Measurements from ENCODE around the gene CGB8. TPM values are rescaled to one million over a fixed set of nuclear protein-coding genes. Genes with fewer than 3 reads are reported as not detected.
A peak's percentile ranks its signal among the peaks of the same experiment; 100 is the strongest.
"Not testable (repeated sequence)": the region's sequence is repeated elsewhere in the genome, so short reads cannot be mapped to it uniquely, and the experiment has no call there.

The CGB8 gene
- total RNA-seq: not detected

DNA sequence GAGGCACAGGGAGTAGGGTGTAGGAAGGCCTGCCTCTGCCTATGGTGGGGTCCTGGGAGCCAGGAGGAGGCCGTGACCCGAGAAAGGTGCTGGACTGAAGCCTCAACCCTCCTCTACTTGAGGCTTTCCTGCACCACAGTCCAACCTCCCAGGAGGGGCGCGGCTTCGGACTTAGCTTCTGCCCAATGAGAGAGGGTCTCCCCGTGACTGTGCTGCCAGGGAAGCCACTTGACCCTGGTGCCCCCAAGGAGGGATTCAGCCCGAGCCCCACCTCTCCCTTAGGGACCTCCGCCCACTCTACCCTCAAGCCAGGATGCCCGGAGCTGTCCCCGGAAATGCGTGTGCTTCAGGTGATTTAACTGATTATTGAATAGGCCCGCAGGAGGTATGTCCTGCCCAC, at the start of gene CGB8:
Gene CGB8 (minus strand): TSS at position 101 of the 400 bp plus-strand sequence. CDS start 372 bp downstream, outside the sequence.
- not testable (repeated sequence) for H3K36me3 Mint-ChIP-seq; H3K4me3 Mint-ChIP-seq; ATAC-seq; H3K27me3 Mint-ChIP-seq; H3K27ac Mint-ChIP-seq; H3K4me1 Mint-ChIP-seq (ENCODE audit: low read depth in 2 of 2); H3K9me3 Mint-ChIP-seq; DNase-seq (ENCODE audit: low spot score)

GRCh38 chr19:49097453-49098288, 48.8 kb upstream of the CGB8 start:
- H3K36me3 Mint-ChIP-seq: peaks cover 19% of the 10 kb centered on the region

GRCh38 chr19:49094505-49095482, 45.9 kb upstream of the CGB8 start:
- H3K9me3 Mint-ChIP-seq: no peaks in the 10 kb centered on the region
- H3K27me3 Mint-ChIP-seq: no peaks in the 10 kb centered on the region
- H3K4me3 Mint-ChIP-seq: no peak overlapping the region
- ATAC-seq (no peak), DNase-seq (ENCODE audit: low spot score) (no peak)
- H3K4me1 Mint-ChIP-seq (ENCODE audit: low read depth in 2 of 2): peaks cover 18 to 31% of the 10 kb centered on the region in 2 donors
- peaks cover 21% of the 10 kb centered on the region for H3K36me3 Mint-ChIP-seq
- H3K27ac Mint-ChIP-seq: no peak overlapping the region

More at GRCh38 chr19:49097453-49098288, 48.8 kb upstream of the CGB8 start:
- Mint-ChIP-seq H3K4me3 (no peak overlapping the region), H3K27ac (no peak overlapping the region), H3K27me3 (no peaks in the 10 kb centered on the region), H3K4me1 (ENCODE audit: low read depth in 2 of 2) (peaks cover 0 to 18% of the 10 kb centered on the region in 2 donors), H3K9me3 (no peaks in the 10 kb centered on the region)
- ATAC-seq (peak; percentile 79 to 83), DNase-seq (ENCODE audit: low spot score) (peak; percentile 74)

DNA sequence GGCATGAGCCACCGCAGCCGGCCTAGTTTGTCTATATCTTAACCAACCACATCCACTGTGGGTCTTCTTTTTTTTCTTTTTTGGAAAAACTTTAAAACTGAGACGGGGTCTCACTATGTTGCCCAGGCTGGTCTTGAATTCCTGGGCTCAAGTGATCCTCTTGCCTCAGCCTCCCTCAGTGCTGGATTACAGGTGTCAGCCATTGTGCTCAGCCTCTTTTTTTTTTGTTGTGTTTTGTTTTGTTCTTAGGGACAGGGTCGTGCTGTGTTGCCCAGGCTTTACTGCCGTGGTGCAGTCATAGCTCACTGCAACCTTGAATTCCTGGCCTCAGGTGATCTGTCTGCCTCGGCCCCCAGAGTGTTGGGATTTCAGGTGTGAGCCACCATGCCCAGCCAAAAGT, 43.8 kb upstream of the CGB8 start:
- H3K27me3 Mint-ChIP-seq: no peaks in the 10 kb centered on the region
- no peak overlapping the region for H3K27ac Mint-ChIP-seq
- ATAC-seq: no peak
- no peak overlapping the region for H3K4me3 Mint-ChIP-seq
- no peak for DNase-seq (ENCODE audit: low spot score)
- H3K4me1 Mint-ChIP-seq (ENCODE audit: low read depth in 2 of 2): peaks cover 19 to 23% of the 10 kb centered on the region in 2 donors
- H3K36me3 Mint-ChIP-seq: peaks cover 14% of the 10 kb centered on the region
- H3K9me3 Mint-ChIP-seq: no peaks in the 10 kb centered on the region

DNA sequence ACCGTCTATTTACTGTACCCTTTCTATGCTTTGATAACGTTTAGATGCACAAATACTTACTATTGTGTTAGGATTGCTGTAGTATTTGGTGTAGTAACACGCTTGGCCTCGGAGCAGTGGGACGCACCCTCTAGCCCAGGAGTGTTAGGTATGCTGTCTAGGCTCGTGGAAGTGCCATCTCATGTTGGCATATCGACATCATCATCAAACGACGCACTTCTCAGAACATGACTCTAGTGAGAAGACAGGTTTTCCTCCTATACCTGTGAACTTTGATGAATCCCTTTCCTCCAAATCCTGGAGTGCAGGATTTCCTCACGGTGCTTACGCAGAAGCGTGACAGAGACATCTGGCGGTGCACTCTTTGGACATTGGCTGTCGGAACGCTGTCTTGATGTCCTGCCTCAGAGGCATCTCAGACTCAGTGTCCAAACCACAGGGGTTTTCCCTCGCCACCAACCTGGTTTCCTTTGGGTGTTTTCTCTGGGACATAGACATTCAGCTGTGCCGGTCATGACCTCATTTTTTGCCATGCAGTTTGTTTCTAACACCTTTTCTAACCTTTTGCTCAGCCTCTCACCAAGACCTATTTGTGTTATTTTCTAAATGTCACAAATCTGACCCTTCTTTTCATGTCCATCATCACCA, 42.6 kb upstream of the CGB8 start:
- ATAC-seq: peak in 1 of 2 donors; percentile 56
- DNase-seq (ENCODE audit: low spot score): no peak
- no peaks in the 10 kb centered on the region for H3K27me3 Mint-ChIP-seq

DNA sequence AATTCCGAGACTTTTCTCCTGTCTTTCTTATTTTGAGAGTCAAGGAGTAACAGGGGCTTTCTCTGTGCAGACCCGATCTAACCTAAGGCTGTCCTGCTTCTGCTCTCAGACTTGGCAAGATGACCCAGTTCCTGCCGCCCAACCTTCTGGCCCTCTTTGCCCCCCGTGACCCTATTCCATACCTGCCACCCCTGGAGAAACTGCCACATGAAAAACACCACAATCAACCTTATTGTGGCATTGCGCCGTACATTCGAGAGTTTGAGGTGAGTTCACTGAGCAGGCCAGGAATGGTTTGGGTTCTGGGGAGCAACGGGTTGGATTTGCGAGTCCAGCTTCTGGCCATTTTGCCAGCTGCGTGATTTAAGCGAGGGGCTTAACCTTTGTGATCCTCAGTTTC, 37.4 kb upstream of the CGB8 start:
- Mint-ChIP-seq H3K36me3 (peaks cover 18% of the 10 kb centered on the region), H3K4me1 (ENCODE audit: low read depth in 2 of 2) (peaks cover 35 to 38% of the 10 kb centered on the region in 2 donors), H3K27ac (peak overlapping the region; percentile 88 to 97), H3K9me3 (no peaks in the 10 kb centered on the region), H3K4me3 (peak overlapping the region; percentile 100), H3K27me3 (no peaks in the 10 kb centered on the region)
- ATAC-seq (no peak), DNase-seq (ENCODE audit: low spot score) (no peak)

More for the DNA sequence above, 42.6 kb upstream of the CGB8 start:
- Mint-ChIP-seq H3K36me3 (peaks cover 21% of the 10 kb centered on the region), H3K4me1 (ENCODE audit: low read depth in 2 of 2) (peaks cover 28 to 30% of the 10 kb centered on the region in 2 donors), H3K9me3 (no peaks in the 10 kb centered on the region), H3K27ac (no peak overlapping the region), H3K4me3 (peak overlapping the region; percentile 1)

- no peak for ATAC-seq
- Mint-ChIP-seq H3K27me3 (no peaks in the 10 kb centered on the region), H3K9me3 (no peaks in the 10 kb centered on the region), H3K4me3 (peak overlapping the region; percentile 100), H3K27ac (peak overlapping the region; percentile 88 to 97), H3K36me3 (peaks cover 17% of the 10 kb centered on the region), H3K4me1 (ENCODE audit: low read depth in 2 of 2) (peaks cover 32 to 33% of the 10 kb centered on the region in 2 donors)
- DNase-seq (ENCODE audit: low spot score): no peak
Measured at GRCh38 chr19:49085868-49086232, 36.9 kb upstream of the CGB8 start.

- H3K36me3 Mint-ChIP-seq: peaks cover 17% of the 10 kb centered on the region
- H3K4me1 Mint-ChIP-seq (ENCODE audit: low read depth in 2 of 2): peaks cover 27% of the 10 kb centered on the region in 2 donors
- H3K27ac Mint-ChIP-seq: peak within 1 kb of the TSS; percentile 88 to 97
- H3K9me3 Mint-ChIP-seq: no peaks in the 10 kb centered on the region
- H3K27me3 Mint-ChIP-seq: no peaks in the 10 kb centered on the region
- ATAC-seq (peak; percentile 97 to 98), DNase-seq (ENCODE audit: low spot score) (peak; percentile 100)
- peak within 1 kb of the TSS; percentile 100 for H3K4me3 Mint-ChIP-seq
Measured at GRCh38 chr19:49085020-49085867, 36.3 kb upstream of the CGB8 start, which contains the start of gene SNRNP70. Gene SNRNP70 (plus strand): TSS chr19:49085451. CDS start chr19:49086415, 964 bp downstream.

DNA sequence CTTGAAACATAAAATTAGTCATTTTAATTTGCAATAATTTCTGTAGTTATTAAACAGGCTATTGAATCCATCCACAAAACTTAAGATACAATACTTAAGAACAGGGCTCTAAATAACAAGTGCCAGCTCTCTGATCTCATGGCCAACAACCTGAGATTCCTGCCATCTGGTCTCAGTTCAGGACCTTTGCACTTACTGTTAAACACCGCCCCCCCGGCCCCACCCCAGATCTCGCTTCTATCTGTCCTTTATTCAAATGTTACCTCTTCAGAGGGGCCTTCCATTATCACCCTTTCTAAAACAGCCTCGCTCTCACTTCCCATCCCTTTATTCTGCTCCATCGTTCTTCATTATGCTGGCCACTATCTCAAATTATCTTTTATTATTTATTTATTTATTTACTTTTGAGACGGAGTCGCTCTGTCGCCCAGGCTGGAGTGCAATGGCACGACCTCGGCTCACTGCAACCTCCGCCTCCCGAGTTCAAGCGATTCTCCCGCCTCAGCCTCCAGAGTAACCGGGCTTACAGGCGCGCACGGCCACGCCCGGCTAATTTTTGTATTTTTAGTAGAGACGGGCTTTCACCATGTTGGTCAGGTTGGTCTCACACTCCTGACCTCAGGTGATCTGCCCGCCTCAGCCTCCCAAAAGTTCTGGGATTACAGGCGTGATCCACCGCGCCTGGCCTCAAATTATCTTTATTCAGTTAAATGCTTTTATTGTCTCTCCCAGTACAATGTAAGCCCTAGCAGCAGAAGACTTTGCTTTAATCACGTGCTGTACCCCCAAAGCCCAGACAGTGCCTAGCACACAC, 35.5 kb upstream of the CGB8 start:
- Mint-ChIP-seq H3K36me3 (peaks cover 17% of the 10 kb centered on the region), H3K27ac (peak overlapping the region; percentile 88 to 97), H3K27me3 (no peaks in the 10 kb centered on the region), H3K4me3 (peak overlapping the region; percentile 100), H3K4me1 (ENCODE audit: low read depth in 2 of 2) (peaks cover 25% of the 10 kb centered on the region in 2 donors), H3K9me3 (no peaks in the 10 kb centered on the region)
- no peak for DNase-seq (ENCODE audit: low spot score)
- ATAC-seq: no peak

GRCh38 chr19:49081273-49081672, 32.4 kb upstream of the CGB8 start:
- no peak for DNase-seq (ENCODE audit: low spot score)
- no peak overlapping the region for H3K27ac Mint-ChIP-seq
- H3K9me3 Mint-ChIP-seq: no peaks in the 10 kb centered on the region
- ATAC-seq: no peak
- peaks cover 6% of the 10 kb centered on the region for H3K36me3 Mint-ChIP-seq
- H3K4me3 Mint-ChIP-seq: no peak overlapping the region
- peaks cover 13 to 15% of the 10 kb centered on the region in 2 donors for H3K4me1 Mint-ChIP-seq (ENCODE audit: low read depth in 2 of 2)
- H3K27me3 Mint-ChIP-seq: no peaks in the 10 kb centered on the region

DNA sequence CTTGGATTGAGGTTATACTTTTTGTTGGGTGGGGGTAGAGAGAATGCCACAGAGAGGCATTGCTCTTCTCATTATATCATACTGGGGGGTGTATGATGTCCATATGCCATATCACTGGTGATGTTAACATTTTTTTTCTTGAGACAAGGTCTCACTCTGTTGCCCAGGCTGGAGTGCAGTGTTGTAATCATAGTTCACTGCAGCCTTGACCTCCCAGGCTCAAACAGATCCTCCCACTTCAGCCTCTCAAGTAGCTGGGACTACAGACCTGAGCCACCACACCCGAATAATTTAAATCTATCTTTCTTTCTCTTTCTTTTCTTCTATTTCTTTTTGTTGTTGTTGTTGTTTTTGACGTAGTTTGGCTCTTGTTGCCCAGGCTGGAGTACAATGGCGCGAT, 31.5 kb upstream of the CGB8 start:
- Mint-ChIP-seq H3K27ac (no peak overlapping the region), H3K4me3 (no peak overlapping the region), H3K4me1 (ENCODE audit: low read depth in 2 of 2) (peaks cover 7 to 8% of the 10 kb centered on the region in 2 donors), H3K9me3 (no peaks in the 10 kb centered on the region), H3K27me3 (peaks cover 0 to 4% of the 10 kb centered on the region in 2 donors), H3K36me3 (no peaks in the 10 kb centered on the region)
- ATAC-seq: no peak
- DNase-seq (ENCODE audit: low spot score): no peak

DNA sequence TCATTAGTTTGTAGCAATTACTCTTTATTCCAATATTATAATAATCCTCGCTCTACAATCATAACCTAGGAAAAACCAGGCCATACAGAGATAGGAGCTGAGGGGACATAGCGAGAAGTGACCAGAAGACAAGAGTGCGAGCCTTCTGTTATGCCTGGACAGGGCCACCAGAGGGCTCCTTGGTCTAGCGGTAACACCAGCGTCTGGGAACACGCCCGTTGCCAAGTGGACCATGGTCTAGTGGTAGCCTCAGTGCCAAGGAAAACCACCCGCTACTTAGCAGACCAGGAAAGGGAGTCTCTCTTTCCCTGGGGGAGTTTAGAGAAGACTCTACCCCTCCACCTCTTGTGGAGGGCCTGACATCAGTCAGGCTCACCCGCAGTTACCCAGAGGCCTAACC, 26.0 kb upstream of the CGB8 start:
- H3K27me3 Mint-ChIP-seq: peaks cover 27 to 30% of the 10 kb centered on the region in 2 donors
- H3K36me3 Mint-ChIP-seq: peaks cover 13% of the 10 kb centered on the region
- not testable (repeated sequence) for H3K27ac Mint-ChIP-seq; H3K9me3 Mint-ChIP-seq; H3K4me3 Mint-ChIP-seq; ATAC-seq; DNase-seq (ENCODE audit: low spot score)
- H3K4me1 Mint-ChIP-seq (ENCODE audit: low read depth in 2 of 2): peaks cover 9 to 11% of the 10 kb centered on the region in 2 donors

All from natural killer cell treated with Interleukin-12 subunit alpha and Interleukin-12 subunit beta and Interleukin-15 and Interleukin-18, amount 100 ng/mL, for 72 hours (primary cell).